NB4 (cell line): ENCODE data around the gene KRTAP12-4.

ENCODE experiments used
- DNase-seq: peaks from one replicate; pipeline ENCODE4 v3.0.0; 2010; ENCODE audit warnings: low read depth
- H3K4me3 ChIP-seq: one replicate; pipeline ENCODE4 v1.5.1; 2011; ENCODE audit warnings: mild to moderate bottlenecking, low read depth, low read length, moderate library complexity
- CTCF ChIP-seq: IDR thresholded peaks from one replicate; pipeline ENCODE4 v1.5.1; 2012; ENCODE audit warnings: low read depth, low read length
- MAX ChIP-seq: IDR thresholded peaks from 2 replicates; pipeline ENCODE4 v1.6.1; 2011; ENCODE audit warnings: low read depth, low read length
- MYC ChIP-seq: IDR thresholded peaks from 2 replicates; pipeline ENCODE4 v1.6.1; 2011; ENCODE audit warnings: low read depth, low read length
- POLR2A ChIP-seq: IDR thresholded peaks from 2 replicates; pipeline ENCODE4 v1.6.1; 2011; ENCODE audit warnings: mild to moderate bottlenecking; ENCODE audit not compliant: insufficient read length; ENCODE audit errors: extremely low read depth

The KRTAP12-4 gene

GRCh38 chr21:44626673-44627143 is 27.8 kb downstream of the KRTAP12-4 start, which contains the start of gene KRTAP10-9:
KRTAP10-9 (plus strand) TSS chr21:44627093; CDS start chr21:44627172, 79 bp downstream.
- no peak for DNase-seq
- no peak within 1 kb of the TSS for H3K4me3 ChIP-seq
- TF ChIP-seq CTCF = no peak
- TF ChIP-seq POLR2A = no peak
- no peak for TF ChIP-seq MAX
- no peak for TF ChIP-seq MYC

GRCh38 chr21:44626262-44626661 is 28.2 kb downstream of the KRTAP12-4 start:
- TF ChIP-seq MAX = no peak
- TF ChIP-seq CTCF = no peak
- TF ChIP-seq MYC = no peak
- TF ChIP-seq POLR2A = no peak
- no peak overlapping the region for H3K4me3 ChIP-seq
- no peak for DNase-seq

- H3K4me3 ChIP-seq = no peak overlapping the region
- TF ChIP-seq POLR2A = no peak
- no peak for TF ChIP-seq CTCF
- TF ChIP-seq MAX = no peak
- no peak for TF ChIP-seq MYC
Observed at GRCh38 chr21:44625756-44626155, 28.7 kb downstream of the KRTAP12-4 start.

GRCh38 chr21:44623575-44623974 is 30.9 kb downstream of the KRTAP12-4 start:
- no peak for TF ChIP-seq POLR2A
- no peak for TF ChIP-seq MYC
- no peak for TF ChIP-seq CTCF
- no peak for TF ChIP-seq MAX
- no peak overlapping the region for H3K4me3 ChIP-seq
- DNase-seq = no peak

More at GRCh38 chr21:44625756-44626155, 28.7 kb downstream of the KRTAP12-4 start:
- DNase-seq = no peak

- no peak for TF ChIP-seq MAX
- no peak for TF ChIP-seq POLR2A
- no peak for TF ChIP-seq MYC
- TF ChIP-seq CTCF = no peak
- no peak for DNase-seq
- H3K4me3 ChIP-seq = no peak overlapping the region
Observed at GRCh38 chr21:44619886-44620285, 34.6 kb downstream of the KRTAP12-4 start.
